Activated T-cell treated with anti-CD3 and anti-CD28 coated beads, Interleukin-2, amount 50 U/mL, for 4 hours (primary cell): ENCODE results near the gene HELZ. TPM values are rescaled to one million over a fixed set of nuclear protein-coding genes. Genes with fewer than 3 reads are reported as not detected.
"Not testable (repeated sequence)": the region's sequence is repeated elsewhere in the genome, so short reads cannot be mapped to it uniquely, and the experiment has no call there.

Experiments
- ATAC-seq, 2 donors: fragments of 200-7000 bp; cut with Tn5 transposase; one replicate each; pipeline ENCODE4 v1.10.0; 2021
- DNase-seq: peaks from one replicate; pipeline ENCODE4 v3.0.0-alpha.2; 2020
- H3K27me3 Mint-ChIP-seq: one replicate; pipeline ENCODE4 v1.8.0; 2021; ENCODE audit warnings: low read depth, mixed read lengths
- H3K36me3 Mint-ChIP-seq: one replicate; pipeline ENCODE4 v1.8.0; 2022; ENCODE audit warnings: mixed read lengths; ENCODE audit not compliant: insufficient read depth
- H3K4me1 Mint-ChIP-seq: one replicate; pipeline ENCODE4 v1.8.0; 2021; ENCODE audit warnings: low read depth, mixed read lengths
- H3K4me3 Mint-ChIP-seq: one replicate; pipeline ENCODE4 v1.8.0; 2021; ENCODE audit warnings: mild to moderate bottlenecking, moderate library complexity, mixed read lengths
- H3K9me3 Mint-ChIP-seq: one replicate; pipeline ENCODE4 v1.8.0; 2021; ENCODE audit warnings: mixed read lengths
- total RNA-seq, 3 donors: library from RNA; stranded (reverse); gene quantifications; one replicate each; pipeline ENCODE4 v1.2.1, GENCODE V29; 2021

Gene HELZ
- total RNA-seq, 3 donors from 2014 or later: 41.1 to 47.2 (median 46.6) TPM

- H3K36me3 Mint-ChIP-seq: peaks cover 56% of the 10 kb centered on the region
- peaks cover 4% of the 10 kb centered on the region for H3K9me3 Mint-ChIP-seq
- ATAC-seq (no peak), DNase-seq (no peak)
- no peak overlapping the region for H3K4me3 Mint-ChIP-seq
- no peaks in the 10 kb centered on the region for H3K27me3 Mint-ChIP-seq
- H3K4me1 Mint-ChIP-seq: peaks cover 7% of the 10 kb centered on the region
Measured at GRCh38 chr17:67145183-67145805, 99.7 kb downstream of the HELZ start.

- Mint-ChIP-seq H3K9me3 (peaks cover 4% of the 10 kb centered on the region), H3K27me3 (no peaks in the 10 kb centered on the region), H3K36me3 (peaks cover 50% of the 10 kb centered on the region), H3K4me3 (no peak overlapping the region), H3K4me1 (peaks cover 25% of the 10 kb centered on the region)
- no peak for DNase-seq
- no peak for ATAC-seq
Measured at GRCh38 chr17:67143318-67143717, 101.7 kb downstream of the HELZ start.

GRCh38 chr17:67142030-67142429 lies 103.0 kb downstream of the HELZ start:
- not testable (repeated sequence) for H3K4me3 Mint-ChIP-seq, ATAC-seq, H3K9me3 Mint-ChIP-seq, H3K27me3 Mint-ChIP-seq, DNase-seq
- peaks cover 48% of the 10 kb centered on the region for H3K36me3 Mint-ChIP-seq
- peaks cover 31% of the 10 kb centered on the region for H3K4me1 Mint-ChIP-seq

GRCh38 chr17:67139784-67140665 lies 105.0 kb downstream of the HELZ start:
- H3K4me3 Mint-ChIP-seq: no peak overlapping the region
- H3K36me3 Mint-ChIP-seq: peaks cover 49% of the 10 kb centered on the region
- peaks cover 4% of the 10 kb centered on the region for H3K9me3 Mint-ChIP-seq
- H3K4me1 Mint-ChIP-seq: peaks cover 31% of the 10 kb centered on the region
- ATAC-seq: no peak
- H3K27me3 Mint-ChIP-seq: no peaks in the 10 kb centered on the region
- no peak for DNase-seq

GRCh38 chr17:67139289-67139688 lies 105.7 kb downstream of the HELZ start:
- H3K36me3 Mint-ChIP-seq: peaks cover 47% of the 10 kb centered on the region
- no peak for DNase-seq

GRCh38 chr17:67138392-67138791 lies 106.6 kb downstream of the HELZ start:
- H3K9me3 Mint-ChIP-seq: peaks cover 4% of the 10 kb centered on the region
- ATAC-seq (no peak), DNase-seq (no peak)
- peaks cover 42% of the 10 kb centered on the region for H3K36me3 Mint-ChIP-seq
- no peaks in the 10 kb centered on the region for H3K27me3 Mint-ChIP-seq
- H3K4me3 Mint-ChIP-seq: no peak overlapping the region
- peaks cover 31% of the 10 kb centered on the region for H3K4me1 Mint-ChIP-seq

More at GRCh38 chr17:67139289-67139688, 105.7 kb downstream of the HELZ start:
- Mint-ChIP-seq H3K27me3 (no peaks in the 10 kb centered on the region), H3K4me1 (peaks cover 31% of the 10 kb centered on the region), H3K9me3 (peaks cover 4% of the 10 kb centered on the region), H3K4me3 (no peak overlapping the region)
- peak in 1 of 2 donors; percentile 38 for ATAC-seq

- H3K36me3 Mint-ChIP-seq: peaks cover 39% of the 10 kb centered on the region
- peaks cover 31% of the 10 kb centered on the region for H3K4me1 Mint-ChIP-seq
- peaks cover 4% of the 10 kb centered on the region for H3K9me3 Mint-ChIP-seq
- DNase-seq: no peak
- no peaks in the 10 kb centered on the region for H3K27me3 Mint-ChIP-seq
- no peak for ATAC-seq
- H3K4me3 Mint-ChIP-seq: no peak overlapping the region
Measured at GRCh38 chr17:67137860-67138259, 107.1 kb downstream of the HELZ start.

GRCh38 chr17:67137026-67137370 lies 108.0 kb downstream of the HELZ start:
- H3K36me3 Mint-ChIP-seq: peaks cover 34% of the 10 kb centered on the region
- ATAC-seq (no peak), DNase-seq (no peak)
- H3K27me3 Mint-ChIP-seq: no peaks in the 10 kb centered on the region
- peaks cover 31% of the 10 kb centered on the region for H3K4me1 Mint-ChIP-seq
- peaks cover 1% of the 10 kb centered on the region for H3K9me3 Mint-ChIP-seq
- H3K4me3 Mint-ChIP-seq: no peak overlapping the region

GRCh38 chr17:67136191-67137025 lies 108.6 kb downstream of the HELZ start:
- H3K9me3 Mint-ChIP-seq: no peaks in the 10 kb centered on the region
- H3K4me1 Mint-ChIP-seq: peaks cover 31% of the 10 kb centered on the region
- ATAC-seq (no peak), DNase-seq (no peak)
- H3K4me3 Mint-ChIP-seq: no peak overlapping the region
- H3K27me3 Mint-ChIP-seq: no peaks in the 10 kb centered on the region
- H3K36me3 Mint-ChIP-seq: peaks cover 33% of the 10 kb centered on the region

GRCh38 chr17:67133161-67133560 lies 111.8 kb downstream of the HELZ start:
- peaks cover 30% of the 10 kb centered on the region for H3K36me3 Mint-ChIP-seq
- DNase-seq: no peak
- no peak overlapping the region for H3K4me3 Mint-ChIP-seq
- no peaks in the 10 kb centered on the region for H3K27me3 Mint-ChIP-seq
- no peaks in the 10 kb centered on the region for H3K9me3 Mint-ChIP-seq
- H3K4me1 Mint-ChIP-seq: peaks cover 4% of the 10 kb centered on the region
- ATAC-seq: no peak

GRCh38 chr17:67132366-67132765 lies 112.6 kb downstream of the HELZ start:
- Mint-ChIP-seq H3K36me3 (peaks cover 27% of the 10 kb centered on the region), H3K4me1 (no peaks in the 10 kb centered on the region)

GRCh38 chr17:67130768-67131167 lies 114.2 kb downstream of the HELZ start:
- Mint-ChIP-seq H3K4me3 (no peak overlapping the region), H3K9me3 (no peaks in the 10 kb centered on the region), H3K4me1 (peaks cover 2% of the 10 kb centered on the region), H3K27me3 (no peaks in the 10 kb centered on the region), H3K36me3 (peaks cover 14% of the 10 kb centered on the region)
- DNase-seq (no peak), ATAC-seq (no peak)

More at GRCh38 chr17:67132366-67132765, 112.6 kb downstream of the HELZ start:
- H3K27me3 Mint-ChIP-seq: no peaks in the 10 kb centered on the region
- DNase-seq: no peak
- ATAC-seq: no peak
- H3K9me3 Mint-ChIP-seq: no peaks in the 10 kb centered on the region
- no peak overlapping the region for H3K4me3 Mint-ChIP-seq

GRCh38 chr17:67129283-67129682 lies 115.7 kb downstream of the HELZ start:
- no peak overlapping the region for H3K4me3 Mint-ChIP-seq
- H3K4me1 Mint-ChIP-seq: peaks cover 3% of the 10 kb centered on the region
- DNase-seq (no peak), ATAC-seq (no peak)
- no peaks in the 10 kb centered on the region for H3K27me3 Mint-ChIP-seq
- peaks cover 14% of the 10 kb centered on the region for H3K36me3 Mint-ChIP-seq
- no peaks in the 10 kb centered on the region for H3K9me3 Mint-ChIP-seq

- ATAC-seq (no peak), DNase-seq (no peak)
- Mint-ChIP-seq H3K27me3 (no peaks in the 10 kb centered on the region), H3K4me3 (no peak overlapping the region), H3K4me1 (peaks cover 3% of the 10 kb centered on the region), H3K36me3 (peaks cover 14% of the 10 kb centered on the region), H3K9me3 (no peaks in the 10 kb centered on the region)
Measured at GRCh38 chr17:67128700-67129099, 116.3 kb downstream of the HELZ start.
